Left kidney (tissue), 2 donors: ENCODE results near the gene EFCAB6. TPM values are rescaled to one million over a fixed set of nuclear protein-coding genes. Genes with fewer than 3 reads are reported as not detected.

Source experiments
- DNase-seq: peaks from one replicate; pipeline ENCODE4 v3.0.0-alpha.2; 2013
- polyA plus RNA-seq: library from polyadenylated mRNA; unstranded; fragments of 120-200 nt; gene quantifications from one replicate; pipeline ENCODE4 v1.2.1, GENCODE V29; 2013; ENCODE audit not compliant: insufficient read length

The EFCAB6 gene
- polyA plus RNA-seq, 1 donor: 6.5 TPM

- DNase-seq: no peak
Observed at GRCh38 chr22:43505423-43505822, 306.7 kb downstream of the EFCAB6 start.

GRCh38 chr22:43504666-43505261 is 307.3 kb downstream of the EFCAB6 start:
- DNase-seq: no peak

GRCh38 chr22:43504068-43504467 is 308.0 kb downstream of the EFCAB6 start:
- DNase-seq: no peak

GRCh38 chr22:43502306-43502874 is 309.7 kb downstream of the EFCAB6 start:
- no peak for DNase-seq

GRCh38 chr22:43501878-43502277 is 310.2 kb downstream of the EFCAB6 start:
- no peak for DNase-seq

- no peak for DNase-seq
Observed at GRCh38 chr22:43500792-43501785, 311.0 kb downstream of the EFCAB6 start.

- DNase-seq: no peak
Observed at GRCh38 chr22:43498856-43499253, 313.2 kb downstream of the EFCAB6 start.

- no peak for DNase-seq
Observed at GRCh38 chr22:43497956-43498855, 313.9 kb downstream of the EFCAB6 start.

- no peak for DNase-seq
Observed at GRCh38 chr22:43493297-43493696, 318.8 kb downstream of the EFCAB6 start.

- no peak for DNase-seq
Observed at GRCh38 chr22:43491737-43492136, 320.4 kb downstream of the EFCAB6 start.

- no peak for DNase-seq
Observed at GRCh38 chr22:43491177-43491576, 320.9 kb downstream of the EFCAB6 start.

GRCh38 chr22:43490311-43490710 is 321.8 kb downstream of the EFCAB6 start:
- DNase-seq: no peak

- DNase-seq: no peak
Observed at GRCh38 chr22:43488937-43489336, 323.2 kb downstream of the EFCAB6 start.

GRCh38 chr22:43488031-43488866 is 323.9 kb downstream of the EFCAB6 start:
- peak; percentile 24 for DNase-seq

- DNase-seq: no peak
Observed at GRCh38 chr22:43487311-43488030, 324.6 kb downstream of the EFCAB6 start.

- DNase-seq: no peak
Observed at GRCh38 chr22:43485502-43486089, 326.5 kb downstream of the EFCAB6 start.

GRCh38 chr22:43484227-43484626 is 327.9 kb downstream of the EFCAB6 start:
- no peak for DNase-seq

- no peak for DNase-seq
Observed at GRCh38 chr22:43483669-43484068, 328.4 kb downstream of the EFCAB6 start.

- no peak for DNase-seq
Observed at GRCh38 chr22:43483266-43483665, 328.8 kb downstream of the EFCAB6 start.

GRCh38 chr22:43482318-43482625 is 329.8 kb downstream of the EFCAB6 start:
- DNase-seq: no peak
